Measurements from ENCODE around the gene FKBP1B.

- TF ChIP-seq CTCF (IDR thresholded peaks at IDR 0.05; ENCODE audit: low read length) (no peak), EZH2 (IDR thresholded peaks at IDR 0.05; ENCODE audit: borderline replicate concordance, low read length) (no peak)
Measured at GRCh38 chr2:24010477-24011249, 38.9 kb upstream of the FKBP1B start.

Measured in OCI-LY1 (cell line).